Neural cell (in vitro differentiated cells): ENCODE data around the gene GLA.

ENCODE experiments used
- CTCF ChIP-seq: fragments of 450-650 bp; IDR thresholded peaks from 2 replicates; pipeline ENCODE4 v1.5.1; 2014; ENCODE audit warnings: antibody characterized with exemption, mild to moderate bottlenecking, moderate library complexity; ENCODE audit not compliant: poor library complexity, severe bottlenecking
- EZH2 ChIP-seq: fragments of 200-600, 300-800 bp; shearing (Covaris generic), sonication (generic); IDR thresholded peaks from 2 replicates; pipeline ENCODE4 v1.6.1; 2014; ENCODE audit warnings: antibody characterized with exemption, low read length, borderline replicate concordance, mild to moderate bottlenecking; ENCODE audit not compliant: insufficient read depth, poor library complexity, severe bottlenecking
- POLR2AphosphoS5 ChIP-seq: IDR thresholded peaks from 2 replicates; pipeline ENCODE4 v1.6.1; 2012
- SMC3 ChIP-seq: fragments of 450-650 bp; conservative IDR thresholded peaks from 2 replicates; pipeline ENCODE4 v1.6.1; 2014; ENCODE audit warnings: antibody characterized with exemption, mild to moderate bottlenecking, moderate library complexity; ENCODE audit not compliant: poor library complexity
- TAF1 ChIP-seq: IDR thresholded peaks from 2 replicates; pipeline ENCODE4 v1.6.1; 2012; ENCODE audit warnings: low read depth

DNA sequence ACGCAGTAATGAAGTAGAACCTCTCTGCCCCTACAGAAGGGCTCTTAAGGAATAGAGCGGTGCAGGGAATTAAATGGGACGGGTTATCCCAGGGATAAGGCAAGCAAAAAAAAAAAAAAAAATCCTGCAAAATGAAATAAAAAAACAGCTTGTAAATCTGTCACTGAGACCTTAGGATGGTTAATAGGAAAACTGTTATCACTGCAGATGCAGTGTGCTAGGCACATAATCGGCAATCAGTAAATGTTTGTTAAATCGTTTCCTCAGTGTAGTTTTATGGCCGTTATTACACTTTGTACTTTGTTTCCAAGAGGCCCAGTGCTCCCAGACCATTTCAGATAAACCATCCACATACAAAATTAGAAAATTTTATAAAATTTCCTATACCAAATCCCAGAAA lies 1.3 kb upstream of the GLA start:
- TF ChIP-seq CTCF (no peak), EZH2 (no peak), TAF1 (no peak), POLR2AphosphoS5 (no peak), SMC3 (no peak)
